ENCODE results near the gene AEBP2.
"Not testable (repeated sequence)": the region's sequence is repeated elsewhere in the genome, so short reads cannot be mapped to it uniquely, and the experiment has no call there.

AEBP2 gene, protein sequence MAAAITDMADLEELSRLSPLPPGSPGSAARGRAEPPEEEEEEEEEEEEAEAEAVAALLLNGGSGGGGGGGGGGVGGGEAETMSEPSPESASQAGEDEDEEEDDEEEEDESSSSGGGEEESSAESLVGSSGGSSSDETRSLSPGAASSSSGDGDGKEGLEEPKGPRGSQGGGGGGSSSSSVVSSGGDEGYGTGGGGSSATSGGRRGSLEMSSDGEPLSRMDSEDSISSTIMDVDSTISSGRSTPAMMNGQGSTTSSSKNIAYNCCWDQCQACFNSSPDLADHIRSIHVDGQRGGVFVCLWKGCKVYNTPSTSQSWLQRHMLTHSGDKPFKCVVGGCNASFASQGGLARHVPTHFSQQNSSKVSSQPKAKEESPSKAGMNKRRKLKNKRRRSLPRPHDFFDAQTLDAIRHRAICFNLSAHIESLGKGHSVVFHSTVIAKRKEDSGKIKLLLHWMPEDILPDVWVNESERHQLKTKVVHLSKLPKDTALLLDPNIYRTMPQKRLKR

GRCh38 chr12:19439059-19440018 lies at the start of gene AEBP2:
TSS of gene AEBP2 (plus strand) at chr12:19439492. CDS start at chr12:19439700, 208 bp downstream.
- peak; percentile 82 for DNase-seq (ENCODE audit: low spot score)
- ChIA-PET POLR2A (ENCODE audit: low non-redundant PET) (interaction anchor here (0.6 to 1.1 kb wide), 2 partner anchors 42 to 141 kb away, joined by 5 to 7 read pairs; no protein-coding TSS in a partner anchor), CTCF (no interaction called here)
- peak within 1 kb of the TSS; percentile 78 for H3K27ac ChIP-seq
- TF ChIP-seq, protein P1, sequence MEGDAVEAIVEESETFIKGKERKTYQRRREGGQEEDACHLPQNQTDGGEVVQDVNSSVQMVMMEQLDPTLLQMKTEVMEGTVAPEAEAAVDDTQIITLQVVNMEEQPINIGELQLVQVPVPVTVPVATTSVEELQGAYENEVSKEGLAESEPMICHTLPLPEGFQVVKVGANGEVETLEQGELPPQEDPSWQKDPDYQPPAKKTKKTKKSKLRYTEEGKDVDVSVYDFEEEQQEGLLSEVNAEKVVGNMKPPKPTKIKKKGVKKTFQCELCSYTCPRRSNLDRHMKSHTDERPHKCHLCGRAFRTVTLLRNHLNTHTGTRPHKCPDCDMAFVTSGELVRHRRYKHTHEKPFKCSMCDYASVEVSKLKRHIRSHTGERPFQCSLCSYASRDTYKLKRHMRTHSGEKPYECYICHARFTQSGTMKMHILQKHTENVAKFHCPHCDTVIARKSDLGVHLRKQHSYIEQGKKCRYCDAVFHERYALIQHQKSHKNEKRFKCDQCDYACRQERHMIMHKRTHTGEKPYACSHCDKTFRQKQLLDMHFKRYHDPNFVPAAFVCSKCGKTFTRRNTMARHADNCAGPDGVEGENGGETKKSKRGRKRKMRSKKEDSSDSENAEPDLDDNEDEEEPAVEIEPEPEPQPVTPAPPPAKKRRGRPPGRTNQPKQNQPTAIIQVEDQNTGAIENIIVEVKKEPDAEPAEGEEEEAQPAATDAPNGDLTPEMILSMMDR (conservative IDR thresholded peaks at IDR 0.05; ENCODE audit: low read depth) = no peak

- POLR2A ChIA-PET (ENCODE audit: low non-redundant PET) = no interaction called here
- CTCF ChIA-PET = interaction anchor here (0.6 kb wide), 1 partner anchor 17 kb away, joined by 6 read pairs; no protein-coding TSS in a partner anchor
These were observed 49.2 kb upstream of the AEBP2 start for GRCh38 chr12:19390051-19390598.

GRCh38 chr12:19392644-19393043 lies 46.6 kb upstream of the AEBP2 start:
- CTCF ChIA-PET = interaction anchor here (0.6 kb wide), 2 partner anchors 156 to 677 kb away, joined by 3 read pairs; no protein-coding TSS in a partner anchor
- H3K27ac ChIP-seq; DNase-seq (ENCODE audit: low spot score); POLR2A ChIA-PET (ENCODE audit: low non-redundant PET): not testable (repeated sequence)

More at GRCh38 chr12:19390051-19390598, 49.2 kb upstream of the AEBP2 start:
- H3K27ac ChIP-seq = no peak overlapping the region
- TF ChIP-seq, protein P1 (conservative IDR thresholded peaks at IDR 0.05; ENCODE audit: low read depth) = no peak
- no peak for DNase-seq (ENCODE audit: low spot score)

DNA sequence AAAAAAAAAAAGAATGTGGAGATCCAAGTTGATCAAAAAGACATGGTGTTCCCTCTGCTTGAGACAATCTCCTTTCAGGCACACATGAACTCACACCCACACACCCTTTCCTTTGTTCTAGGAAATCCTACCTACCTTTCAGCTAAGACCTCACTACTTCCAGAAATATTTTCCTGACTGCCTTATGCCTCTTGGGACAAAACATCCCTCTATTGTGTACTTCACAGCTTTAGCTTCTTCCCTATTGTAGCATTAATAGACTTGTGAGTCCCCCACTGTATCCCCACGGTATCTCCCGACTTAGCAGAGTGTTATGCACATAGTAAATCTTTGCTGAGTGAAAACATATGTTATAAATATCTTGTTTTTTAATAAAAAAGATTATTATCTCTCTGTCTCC lies 44.9 kb upstream of the AEBP2 start:
- TF ChIP-seq, protein P1 (conservative IDR thresholded peaks at IDR 0.05; ENCODE audit: low read depth) = no peak
- ChIA-PET CTCF (no interaction called here), POLR2A (ENCODE audit: low non-redundant PET) (no interaction called here)
- no peak for DNase-seq (ENCODE audit: low spot score)
- H3K27ac ChIP-seq = no peak overlapping the region

GRCh38 chr12:19397534-19397933 lies 41.8 kb upstream of the AEBP2 start:
- DNase-seq (ENCODE audit: low spot score) = peak; percentile 78
- ChIA-PET CTCF (interaction anchor here (0.7 kb wide), 1 partner anchor 119 kb away, joined by 4 read pairs; no protein-coding TSS in a partner anchor), POLR2A (ENCODE audit: low non-redundant PET) (interaction anchor here (0.7 kb wide), 1 partner anchor 42 kb away, joined by 7 read pairs; the partner anchor contains the start of gene AEBP2)
- H3K27ac ChIP-seq = no peak overlapping the region
- TF ChIP-seq, protein P1 (conservative IDR thresholded peaks at IDR 0.05; ENCODE audit: low read depth) = no peak

DNA sequence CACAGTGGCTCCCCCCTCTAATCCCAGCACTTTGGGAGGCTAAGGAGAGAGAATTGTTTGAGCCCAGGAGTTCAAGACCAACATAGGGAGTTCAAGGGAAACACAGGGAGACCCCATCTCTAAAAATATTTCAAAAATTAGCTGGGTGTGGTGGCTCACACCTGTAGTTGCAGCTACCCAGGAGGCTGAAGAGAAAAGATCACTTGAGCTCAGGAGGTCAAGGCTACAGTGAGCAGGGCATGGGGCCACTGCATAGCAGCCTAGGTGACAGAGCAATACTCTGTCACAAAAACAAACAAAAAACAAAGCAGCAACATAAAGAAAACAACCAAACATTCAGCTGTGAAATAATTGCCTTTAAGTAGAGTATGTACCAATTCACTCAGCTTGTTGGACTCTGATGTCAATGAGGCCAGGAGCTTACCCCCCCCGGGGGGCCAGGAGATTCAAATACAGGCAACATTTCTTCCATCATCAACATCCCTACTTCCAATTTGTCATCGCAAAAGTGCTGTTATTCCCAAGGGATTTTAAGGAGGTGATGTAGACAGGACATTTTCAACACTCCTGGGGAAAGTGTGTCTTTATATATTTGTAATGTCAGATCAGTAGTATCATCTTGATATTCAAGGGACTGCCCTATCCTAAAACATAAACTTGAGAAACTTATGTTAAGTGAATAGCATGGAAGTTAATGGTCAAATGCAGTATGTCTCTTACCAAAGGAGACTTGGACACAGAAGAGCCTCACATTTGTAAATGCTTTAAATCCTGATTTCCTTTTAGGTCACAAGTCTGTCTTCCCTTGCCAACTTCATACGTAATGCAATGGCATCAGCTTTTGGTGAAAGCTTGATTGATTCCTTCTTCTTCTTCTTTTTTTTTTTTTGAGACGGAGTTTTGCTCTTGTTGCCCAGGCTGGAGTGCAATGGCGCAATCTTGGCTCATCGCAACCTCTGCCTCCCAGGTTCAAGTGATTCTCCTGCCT lies 40.6 kb upstream of the AEBP2 start:
- TF ChIP-seq, protein P1 (conservative IDR thresholded peaks at IDR 0.05; ENCODE audit: low read depth) = no peak
- no peak overlapping the region for H3K27ac ChIP-seq
- ChIA-PET POLR2A (ENCODE audit: low non-redundant PET) (interaction anchor here (0.7 kb wide), 1 partner anchor 41 kb away, joined by 7 read pairs; the partner anchor contains the start of gene AEBP2), CTCF (interaction anchor here (0.7 kb wide), 1 partner anchor 120 kb away, joined by 4 read pairs; no protein-coding TSS in a partner anchor)
- no peak for DNase-seq (ENCODE audit: low spot score)

DNA sequence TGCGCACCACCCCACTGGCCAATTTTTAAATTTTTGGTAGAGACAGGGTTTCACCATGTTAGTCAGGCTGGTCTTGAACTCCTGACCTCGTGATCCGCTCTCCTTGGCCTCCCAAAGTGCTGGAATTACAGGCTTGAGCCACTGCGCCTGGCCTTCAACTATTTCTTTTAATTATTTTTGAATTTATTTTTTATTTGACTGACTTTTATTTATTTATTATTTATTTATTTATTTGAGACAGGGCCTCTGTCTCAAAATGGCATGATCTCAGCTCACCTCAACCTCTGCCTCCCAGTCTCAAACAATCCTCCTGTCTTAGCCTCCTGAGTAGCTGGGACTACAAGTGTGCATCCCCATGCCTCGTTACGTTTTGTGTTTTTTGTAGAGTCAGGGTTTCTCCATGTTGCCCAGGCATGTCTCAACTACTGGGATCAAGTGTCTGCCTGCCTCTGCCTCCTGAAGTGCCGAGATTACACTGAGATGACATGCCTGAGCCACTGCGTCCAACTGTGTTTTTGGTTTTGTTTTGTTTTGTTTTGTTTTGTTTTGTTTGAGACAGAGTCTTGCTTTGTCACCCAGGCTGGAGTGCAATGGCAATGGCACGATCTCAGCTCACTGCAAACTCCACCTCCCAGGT lies 38.5 kb upstream of the AEBP2 start:
- H3K27ac ChIP-seq; DNase-seq (ENCODE audit: low spot score); POLR2A ChIA-PET (ENCODE audit: low non-redundant PET): not testable (repeated sequence)
- CTCF ChIA-PET = interaction anchor here (1.2 kb wide), 1 partner anchor 31 kb away, joined by 4 read pairs; no protein-coding TSS in a partner anchor

All from RWPE1 (cell line).